ELF-1 (cell line): ENCODE data around the gene BSND.
A peak's percentile ranks its signal among the peaks of the same experiment; 100 is the strongest.
"Not testable (repeated sequence)": the region's sequence is repeated elsewhere in the genome, so short reads cannot be mapped to it uniquely, and the experiment has no call there.

Experiments
- DNase-seq: peaks from one replicate; pipeline ENCODE4 v3.0.0-alpha.2; 2016; ENCODE audit warnings: low read depth, low spot score

Gene BSND

GRCh38 chr1:55015731-55016620 is 17.2 kb downstream of the BSND start:
- no peak for DNase-seq

- peak; percentile 29 for DNase-seq
Observed at GRCh38 chr1:55018395-55018794, 19.7 kb downstream of the BSND start.

- peak; percentile 98 for DNase-seq
Observed at GRCh38 chr1:55021942-55022546, 23.3 kb downstream of the BSND start.

- DNase-seq: not testable (repeated sequence)
Observed at GRCh38 chr1:55024163-55024562, 25.4 kb downstream of the BSND start.

- not testable (repeated sequence) for DNase-seq
Observed at GRCh38 chr1:55026682-55027081, 27.9 kb downstream of the BSND start.

- not testable (repeated sequence) for DNase-seq
Observed at GRCh38 chr1:55031098-55031497, 32.4 kb downstream of the BSND start.

GRCh38 chr1:55033265-55033614 is 34.5 kb downstream of the BSND start:
- no peak for DNase-seq

- no peak for DNase-seq
Observed at GRCh38 chr1:55034476-55035133, 35.9 kb downstream of the BSND start.

GRCh38 chr1:55035904-55036303 is 37.2 kb downstream of the BSND start:
- DNase-seq: no peak

- no peak for DNase-seq
Observed at GRCh38 chr1:55037733-55038551, 39.2 kb downstream of the BSND start.

- DNase-seq: no peak
Observed at GRCh38 chr1:55038552-55038838, 39.8 kb downstream of the BSND start.

GRCh38 chr1:55038974-55039341 is 40.2 kb downstream of the BSND start:
- no peak for DNase-seq

- peak; percentile 82 for DNase-seq
Observed at GRCh38 chr1:55039342-55040082, 40.8 kb downstream of the BSND start, which contains the start of gene PCSK9. Gene PCSK9, plus strand, starts transcription at chr1:55039548. Its CDS starts 290 bp downstream, at chr1:55039838.

GRCh38 chr1:55040083-55040932 is 41.6 kb downstream of the BSND start:
- DNase-seq: peak; percentile 17

GRCh38 chr1:55040933-55041494 is 42.3 kb downstream of the BSND start:
- DNase-seq: no peak

- DNase-seq: no peak
Observed at GRCh38 chr1:55041613-55042012, 42.9 kb downstream of the BSND start.

GRCh38 chr1:55043011-55043410 is 44.3 kb downstream of the BSND start:
- DNase-seq: no peak

GRCh38 chr1:55043726-55044125 is 45.0 kb downstream of the BSND start:
- no peak for DNase-seq

- DNase-seq: no peak
Observed at GRCh38 chr1:55044617-55045397, 46.1 kb downstream of the BSND start.
